GM18861 (cell line): Measurements from ENCODE around the gene TIFAB.

Experiments used
- ATAC-seq: cut with Tn5 transposase; IDR thresholded peaks from one replicate; pipeline ENCODE4 v1.9.1; 2021; ENCODE audit not compliant: unreplicated experiment

The TIFAB gene

GRCh38 chr5:135460246-135461033 is 8.3 kb upstream of the TIFAB start:
- no peak for ATAC-seq

GRCh38 chr5:135458921-135459331 is 6.8 kb upstream of the TIFAB start:
- no peak for ATAC-seq

DNA sequence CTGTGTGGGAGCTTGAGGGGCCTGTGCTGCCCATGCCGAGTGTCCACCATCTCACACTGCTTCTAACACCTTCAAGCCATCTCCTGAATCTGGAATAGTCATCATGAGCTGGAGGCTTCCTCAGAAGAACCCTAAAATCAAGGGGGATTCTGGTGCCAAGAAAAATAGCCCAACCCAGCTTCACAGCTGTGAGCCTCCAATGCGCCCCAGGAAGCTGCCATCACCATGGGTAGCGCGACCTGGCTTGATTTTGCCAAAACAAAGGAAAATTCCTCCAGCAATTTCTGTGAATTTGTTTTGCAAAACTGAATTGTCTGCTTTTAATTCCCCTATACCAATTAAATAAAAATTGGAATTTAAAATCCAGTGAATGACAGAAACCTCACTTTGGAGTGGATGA is 6.2 kb upstream of the TIFAB start:
- no peak for ATAC-seq

GRCh38 chr5:135457424-135458071 is 5.4 kb upstream of the TIFAB start:
- ATAC-seq: no peak

DNA sequence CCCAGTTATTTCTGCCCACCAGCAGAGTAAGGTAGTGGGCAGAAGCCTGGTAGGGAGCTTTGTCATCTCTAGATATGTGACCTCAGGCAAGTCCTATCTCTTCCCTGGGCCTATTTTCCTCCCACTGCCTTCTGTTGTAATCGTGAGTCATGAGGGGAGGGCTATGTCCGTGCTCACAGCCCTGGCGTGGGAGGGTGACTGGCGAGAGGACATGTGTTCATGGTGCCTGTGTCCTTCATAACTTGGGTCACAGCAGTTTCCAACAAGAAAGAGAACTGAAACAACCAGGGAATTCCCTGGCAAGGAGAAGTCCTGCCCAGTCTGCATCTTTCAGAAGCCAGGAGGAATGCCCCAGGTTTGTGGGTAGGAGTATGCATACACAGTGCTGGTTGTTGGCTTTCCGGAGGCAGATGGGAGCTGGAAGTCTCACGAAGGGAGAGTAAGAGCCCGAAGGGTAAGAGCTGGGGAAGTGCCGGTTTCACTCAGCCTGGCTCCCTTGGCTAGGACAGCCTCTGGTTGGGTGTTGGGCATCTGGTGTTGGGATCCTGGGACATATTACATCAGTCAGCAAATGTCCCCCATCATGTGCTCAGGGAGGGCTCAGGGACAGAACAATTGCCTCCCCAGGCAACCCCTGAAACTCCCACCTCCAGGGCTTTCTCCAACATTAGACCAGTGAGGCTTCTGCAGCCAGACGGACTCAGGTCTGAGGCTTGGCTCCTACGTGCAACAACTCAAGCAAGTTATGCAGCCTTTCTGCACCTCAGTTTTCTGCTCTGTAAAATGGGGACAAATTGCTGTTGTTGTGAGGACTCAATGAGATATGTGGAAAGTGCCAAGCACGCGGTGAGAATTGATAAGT is 4.3 kb upstream of the TIFAB start:
- ATAC-seq: peak; percentile 59

DNA sequence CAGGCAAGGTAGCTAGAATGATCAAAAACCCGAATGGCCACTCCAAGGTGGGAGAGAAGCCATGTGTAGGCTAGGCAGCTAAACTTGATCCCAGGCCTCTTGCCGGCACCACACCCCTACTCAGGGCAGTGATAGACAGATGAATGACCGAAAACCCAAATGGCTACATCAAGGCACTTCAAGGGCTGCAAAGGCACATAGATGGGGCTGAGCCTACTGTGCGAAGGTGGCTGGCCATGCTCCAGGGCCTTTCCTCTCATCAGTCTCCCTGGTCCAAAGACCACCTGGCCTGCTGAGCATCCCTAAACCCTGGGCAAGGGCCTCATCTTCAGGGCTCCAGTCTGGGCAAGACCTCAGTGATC is 3.7 kb upstream of the TIFAB start:
- no peak for ATAC-seq

DNA sequence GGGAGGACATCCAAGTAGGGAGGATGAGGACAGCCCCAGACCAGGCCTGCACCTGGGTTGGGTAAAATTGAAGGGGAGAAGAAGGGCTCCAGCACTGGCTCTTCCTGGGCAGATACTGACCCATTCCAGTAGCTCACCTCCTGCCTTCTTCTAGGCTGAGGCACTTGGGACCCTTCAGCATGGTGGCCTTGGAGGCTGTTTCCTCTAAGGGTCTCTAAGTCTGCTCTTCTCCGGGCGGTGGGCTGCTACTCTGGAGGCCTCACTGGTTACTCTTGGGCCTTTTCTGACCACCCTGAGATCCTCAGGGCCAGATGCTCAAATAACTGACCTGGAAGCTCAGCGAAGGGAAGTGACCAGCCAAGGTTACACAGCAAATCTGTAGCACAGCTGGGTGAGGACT is 2.8 kb upstream of the TIFAB start:
- ATAC-seq: no peak

GRCh38 chr5:135453613-135454012 is 1.5 kb upstream of the TIFAB start:
- no peak for ATAC-seq

GRCh38 chr5:135451581-135452320 is 400 bp downstream of the TIFAB start:
- no peak for ATAC-seq

GRCh38 chr5:135450952-135451351 is 1.2 kb downstream of the TIFAB start:
- no peak for ATAC-seq

DNA sequence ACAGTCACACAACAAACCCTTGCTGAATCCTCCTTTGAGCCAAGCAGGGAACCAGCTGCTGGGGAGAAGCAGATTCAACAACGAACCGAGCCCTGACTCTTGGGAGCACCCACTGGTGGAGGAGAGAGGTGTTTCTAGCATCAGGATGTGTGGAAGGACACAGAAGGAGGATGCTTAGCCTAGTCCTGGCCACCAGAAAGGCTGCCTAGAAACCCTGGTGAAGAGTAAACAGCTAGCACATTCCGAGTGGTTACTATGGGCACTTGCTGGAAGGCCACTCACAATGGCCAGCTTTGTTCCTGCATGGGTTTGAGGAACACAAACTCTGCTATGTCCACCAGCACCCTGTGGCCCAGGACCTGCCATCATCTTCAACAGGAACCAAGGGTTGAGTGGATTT is 1.8 kb downstream of the TIFAB start:
- no peak for ATAC-seq

DNA sequence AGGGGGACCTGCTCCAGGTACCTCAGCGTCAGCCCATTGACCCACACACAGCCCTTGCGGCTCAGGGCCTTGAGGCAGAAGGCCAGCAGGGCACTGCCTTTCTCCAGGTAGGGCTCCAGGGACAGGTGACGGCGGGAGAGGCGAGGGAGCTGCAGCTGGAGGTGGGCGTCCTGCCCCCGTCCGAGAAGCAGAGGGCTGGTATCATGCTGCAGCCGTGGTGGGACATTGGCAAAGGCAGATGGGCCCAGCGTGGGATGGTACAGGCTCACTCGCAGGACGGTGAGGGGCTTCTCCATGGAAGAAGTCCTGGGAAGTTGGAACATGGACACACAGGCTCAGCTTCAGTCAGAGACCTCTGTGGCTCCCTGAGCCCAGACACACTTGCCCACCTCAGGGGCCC is 2.5 kb downstream of the TIFAB start:
- ATAC-seq: no peak

DNA sequence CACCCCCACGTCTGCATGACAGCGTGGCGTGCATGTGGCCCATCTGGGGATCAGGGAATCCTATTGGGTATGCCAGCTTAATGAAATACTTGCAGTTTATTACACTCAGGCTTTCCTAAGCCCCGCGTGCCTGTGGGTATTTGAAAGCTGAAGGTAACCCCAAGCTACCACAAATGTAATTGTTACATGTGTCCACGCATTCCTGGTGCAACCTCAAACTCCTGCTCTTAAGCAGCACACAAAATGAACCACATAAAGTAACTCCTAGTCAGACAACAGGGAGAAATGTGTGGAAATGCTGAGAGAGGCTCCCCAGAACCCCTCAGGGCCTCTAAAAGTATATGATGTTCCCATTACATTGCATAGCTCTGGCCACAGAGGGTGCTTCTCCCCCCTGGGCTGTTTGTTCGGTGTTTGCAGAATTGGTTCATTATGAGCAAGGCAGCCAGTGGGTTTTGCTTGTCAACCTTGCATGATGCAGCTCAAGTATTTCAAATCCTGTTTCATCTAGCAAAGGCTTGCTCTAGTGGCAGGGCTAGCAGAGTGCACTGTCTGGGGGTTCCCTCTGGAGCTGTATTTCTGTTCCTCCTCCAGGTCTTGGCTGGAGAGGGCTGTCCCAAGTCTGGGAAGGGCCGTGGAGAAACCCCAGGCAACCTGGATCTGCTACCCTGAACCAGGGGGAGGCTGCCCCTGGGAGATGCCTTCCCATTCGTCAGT is 3.2 kb downstream of the TIFAB start:
- ATAC-seq: no peak

DNA sequence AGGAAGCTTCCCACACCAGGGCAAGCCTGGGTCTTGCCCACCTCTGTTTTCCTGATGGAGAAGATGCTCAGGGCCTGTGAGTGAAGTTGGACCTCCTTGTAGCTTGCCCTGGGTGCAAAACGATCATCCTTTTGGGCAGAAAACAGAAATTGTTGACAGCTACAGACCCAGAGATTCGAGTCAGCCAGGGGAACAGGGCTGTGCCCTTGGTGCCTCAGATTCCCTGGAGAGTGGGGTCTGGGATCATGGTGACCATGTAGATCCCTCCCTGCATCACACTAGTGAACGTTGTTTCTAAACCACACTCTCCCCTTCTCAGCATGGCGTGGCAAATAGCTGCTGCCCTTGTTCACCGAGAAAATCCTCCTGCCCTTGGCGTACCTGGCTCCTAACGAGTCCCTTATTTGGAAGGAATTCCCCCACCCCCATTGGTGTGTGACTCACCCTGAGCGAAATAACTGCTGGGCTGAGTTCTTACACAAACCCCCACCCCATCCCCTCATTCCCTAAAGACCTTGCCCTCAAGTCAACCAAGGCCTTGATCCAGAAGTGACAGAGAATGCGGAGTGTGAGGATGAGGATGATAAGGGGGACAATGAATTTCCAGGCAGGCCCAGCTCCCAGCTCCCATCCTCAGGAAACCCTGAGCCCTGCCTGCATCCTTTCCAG is 3.9 kb downstream of the TIFAB start:
- no peak for ATAC-seq

GRCh38 chr5:135447298-135447929 is 4.7 kb downstream of the TIFAB start, which contains the start of gene DCANP1:
DCANP1 (minus strand) TSS chr5:135447348; CDS start chr5:135447108, 240 bp downstream.
- ATAC-seq: no peak

DNA sequence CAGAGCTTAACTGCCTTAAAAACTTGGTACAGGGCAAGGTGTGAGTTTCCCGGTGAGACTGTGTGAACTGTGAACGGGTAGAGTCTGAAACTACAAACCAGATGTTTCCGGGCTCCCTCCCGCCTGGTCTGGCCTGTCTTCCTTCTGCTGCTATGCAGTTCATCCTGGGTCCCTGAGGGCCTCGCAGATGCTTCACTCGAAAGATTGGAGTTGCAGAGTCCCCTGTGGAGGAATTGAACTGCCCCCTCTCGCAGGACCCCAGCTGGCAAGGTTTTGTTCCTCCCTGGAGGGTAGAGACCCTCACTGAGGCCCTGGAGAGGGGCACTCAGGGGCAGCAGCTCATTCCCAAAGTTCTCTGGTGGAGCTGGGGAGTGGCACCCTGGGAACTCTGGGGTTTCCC is 5.5 kb downstream of the TIFAB start:
- no peak for ATAC-seq

DNA sequence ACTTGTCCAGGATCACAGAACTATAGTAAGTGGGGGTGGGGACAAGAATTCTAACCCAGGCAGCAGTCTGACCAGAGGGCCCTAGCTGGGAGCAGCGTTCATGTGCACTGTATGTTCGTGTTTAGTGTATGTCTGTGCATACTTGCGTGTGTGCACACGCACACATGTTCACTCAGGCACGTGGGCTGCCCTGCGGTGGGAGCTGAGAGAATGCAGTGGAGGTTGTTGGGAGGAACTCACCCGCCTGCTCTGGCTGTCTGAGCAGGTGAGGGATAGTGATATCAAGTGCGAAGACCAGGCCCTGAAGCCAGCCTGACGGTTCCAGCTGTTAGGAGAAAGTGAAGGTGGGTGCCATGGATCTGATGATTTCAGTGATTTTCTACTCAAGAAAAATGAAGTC is 5.9 kb downstream of the TIFAB start:
- no peak for ATAC-seq

DNA sequence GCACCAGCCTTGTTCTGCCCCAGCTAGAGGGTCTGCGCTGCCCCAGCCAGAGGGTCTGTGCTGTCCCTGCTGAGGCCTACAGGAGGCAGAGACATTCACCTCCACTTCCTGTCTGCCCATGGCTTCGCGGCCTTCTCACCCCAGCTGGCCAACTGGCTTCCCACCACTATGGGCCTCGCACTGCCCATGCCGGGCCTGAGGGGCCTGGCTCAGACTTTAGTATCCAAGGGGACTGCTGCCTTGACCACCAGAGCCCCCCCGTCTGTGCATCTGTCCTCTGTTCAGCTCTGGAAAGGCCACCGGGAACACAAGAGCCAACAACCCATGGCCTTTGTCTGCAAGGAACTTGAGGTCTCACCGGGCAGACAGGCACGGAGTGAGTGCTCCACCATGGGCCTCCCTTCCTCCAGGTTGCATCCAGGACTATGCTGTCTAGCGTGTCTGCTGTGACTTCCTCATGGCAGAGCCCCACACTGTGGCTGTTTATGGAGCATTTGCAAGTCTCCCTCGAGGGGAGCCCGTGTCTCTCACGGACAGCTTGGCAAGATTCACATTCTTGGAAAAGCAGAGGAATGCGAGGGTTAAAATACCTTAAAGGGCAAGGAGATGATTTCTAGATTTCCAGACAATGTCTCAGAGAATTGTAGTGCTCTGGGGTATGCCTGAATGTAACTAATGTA is 6.7 kb downstream of the TIFAB start:
- no peak for ATAC-seq

- ATAC-seq: no peak
Measured at GRCh38 chr5:135444881-135445280, 7.3 kb downstream of the TIFAB start.
